Tibial artery (tissue), 4 donors: ENCODE data around the gene VPS13D.

Source experiments
- DNase-seq, 2 donors: peaks; one replicate each; pipeline ENCODE4 v3.0.0-alpha.2; 2019
- H3K27ac ChIP-seq, 2 donors: fragments of 200-600 bp; sonication (generic) in 1 of 2; 1 replicate in 1 of 2; 2 replicates in 1 of 2; pipeline ENCODE4 v1.5.1; 2018 to 2019; ENCODE audit warnings: mild to moderate bottlenecking in 1 of 2
- H3K27me3 ChIP-seq, 2 donors: fragments of 200-600 bp; sonication (generic) in 1 of 2; one replicate each; pipeline versions ENCODE4 v1.5.1 to v1.6.0; 2016 to 2019
- H3K36me3 ChIP-seq, 3 donors: fragments of 200-600 bp; sonication (generic) in 2 of 3; one replicate each; pipeline ENCODE4 v1.5.1; 2016 to 2019; ENCODE audit warnings: mild to moderate bottlenecking in 2 of 3
- H3K4me1 ChIP-seq, 4 donors: fragments of 200-600 bp; sonication (generic) in 2 of 4; 1 replicate in 3 of 4; 2 replicates in 1 of 4; pipeline ENCODE4 v1.5.1; 2016 to 2019
- H3K4me3 ChIP-seq, 2 donors: fragments of 200-600 bp; sonication (generic) in 1 of 2; 1 replicate in 1 of 2; 2 replicates in 1 of 2; pipeline ENCODE4 v1.5.1; 2018 to 2019; ENCODE audit warnings: mild to moderate bottlenecking in 2 of 2
- H3K9me3 ChIP-seq, 3 donors: fragments of 200-600 bp; sonication (generic) in 1 of 3; one replicate each; pipeline ENCODE4 v1.5.1; 2016 to 2019
- intact Hi-C: fragments of 100-400 bp; cut with DNase I; formaldehyde crosslinking; loops from one replicate; pipeline ENCODE4 v1.15.0; 2023; ENCODE audit warnings: low total_unique reads
- TF ChIP-seq, protein P1 (sequence below), 2 experiments: fragments of 200-600 bp in 1 of 2; fragments of 450-650 bp in 1 of 2; IDR thresholded peaks; one replicate each; pipeline ENCODE4 v1.5.1; 2017 to 2019; ENCODE audit warnings: antibody characterized with exemption in 2 of 2, mild to moderate bottlenecking in 1 of 2, moderate library complexity in 1 of 2

Gene VPS13D

GRCh38 chr1:12279728-12280464 is 50.1 kb downstream of the VPS13D start:
- H3K9me3 ChIP-seq = no peaks in the 10 kb centered on the region
- no peaks in the 10 kb centered on the region for H3K27me3 ChIP-seq
- no peaks in the 10 kb centered on the region for H3K4me1 ChIP-seq
- H3K27ac ChIP-seq = no peak overlapping the region
- intact Hi-C loops = loop anchor here (10.0 kb wide), 2 partner anchors 45 to 375 kb away; partner anchors contain the start of gene VPS13D
- TF ChIP-seq, protein P1, sequence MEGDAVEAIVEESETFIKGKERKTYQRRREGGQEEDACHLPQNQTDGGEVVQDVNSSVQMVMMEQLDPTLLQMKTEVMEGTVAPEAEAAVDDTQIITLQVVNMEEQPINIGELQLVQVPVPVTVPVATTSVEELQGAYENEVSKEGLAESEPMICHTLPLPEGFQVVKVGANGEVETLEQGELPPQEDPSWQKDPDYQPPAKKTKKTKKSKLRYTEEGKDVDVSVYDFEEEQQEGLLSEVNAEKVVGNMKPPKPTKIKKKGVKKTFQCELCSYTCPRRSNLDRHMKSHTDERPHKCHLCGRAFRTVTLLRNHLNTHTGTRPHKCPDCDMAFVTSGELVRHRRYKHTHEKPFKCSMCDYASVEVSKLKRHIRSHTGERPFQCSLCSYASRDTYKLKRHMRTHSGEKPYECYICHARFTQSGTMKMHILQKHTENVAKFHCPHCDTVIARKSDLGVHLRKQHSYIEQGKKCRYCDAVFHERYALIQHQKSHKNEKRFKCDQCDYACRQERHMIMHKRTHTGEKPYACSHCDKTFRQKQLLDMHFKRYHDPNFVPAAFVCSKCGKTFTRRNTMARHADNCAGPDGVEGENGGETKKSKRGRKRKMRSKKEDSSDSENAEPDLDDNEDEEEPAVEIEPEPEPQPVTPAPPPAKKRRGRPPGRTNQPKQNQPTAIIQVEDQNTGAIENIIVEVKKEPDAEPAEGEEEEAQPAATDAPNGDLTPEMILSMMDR (IDR thresholded peaks at IDR 0.05) = no peak
- peaks cover 74 to 89% (median 75%) of the 10 kb centered on the region in 3 donors for H3K36me3 ChIP-seq
- no peak overlapping the region for H3K4me3 ChIP-seq
- no peak for DNase-seq

- H3K36me3 ChIP-seq = peaks cover 59 to 87% (median 67%) of the 10 kb centered on the region in 3 donors
- intact Hi-C loops = loop anchor here (10.0 kb wide), 2 partner anchors 47 to 373 kb away; partner anchors contain the start of gene VPS13D
- TF ChIP-seq, protein P1 (IDR thresholded peaks at IDR 0.05) = no peak
Observed at GRCh38 chr1:12282142-12282541, 52.3 kb downstream of the VPS13D start.

DNA sequence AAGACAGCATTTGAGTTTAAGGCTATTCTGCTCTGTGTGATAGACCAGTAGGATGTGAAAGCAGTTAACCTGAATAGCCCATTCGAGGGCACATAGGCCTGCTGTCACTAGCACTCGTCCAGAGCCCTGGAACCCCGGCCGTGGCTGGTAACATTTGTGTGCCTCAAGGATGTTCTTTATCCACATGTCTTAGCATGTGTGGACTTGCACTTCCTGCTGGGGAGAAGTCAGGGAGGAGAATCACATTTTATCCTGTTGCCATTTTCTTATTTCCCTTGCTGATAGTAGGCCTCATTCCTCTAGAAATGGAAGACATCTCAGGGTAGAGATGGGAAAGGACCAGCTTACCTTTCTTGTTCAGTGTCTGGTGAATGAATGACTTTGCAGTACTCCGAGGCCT is 54.7 kb downstream of the VPS13D start:
- no peaks in the 10 kb centered on the region for H3K9me3 ChIP-seq
- no peaks in the 10 kb centered on the region for H3K4me1 ChIP-seq
- no peak overlapping the region for H3K27ac ChIP-seq
- TF ChIP-seq, protein P1 (IDR thresholded peaks at IDR 0.05) = no peak
- DNase-seq = no peak
- H3K4me3 ChIP-seq = no peak overlapping the region
- intact Hi-C loops = loop anchor here (10.0 kb wide), 2 partner anchors 50 to 370 kb away; partner anchors contain the start of gene VPS13D
- H3K36me3 ChIP-seq = peaks cover 45 to 82% (median 53%) of the 10 kb centered on the region in 3 donors
- H3K27me3 ChIP-seq = no peaks in the 10 kb centered on the region

More at GRCh38 chr1:12282142-12282541, 52.3 kb downstream of the VPS13D start:
- H3K27me3 ChIP-seq = no peaks in the 10 kb centered on the region
- no peak for DNase-seq
- H3K27ac ChIP-seq = no peak overlapping the region
- H3K4me1 ChIP-seq = no peaks in the 10 kb centered on the region
- H3K4me3 ChIP-seq = no peak overlapping the region
- H3K9me3 ChIP-seq = no peaks in the 10 kb centered on the region

GRCh38 chr1:12285496-12286143 is 55.8 kb downstream of the VPS13D start:
- intact Hi-C loops = loop anchor here (10.0 kb wide), 2 partner anchors 51 to 369 kb away; partner anchors contain the start of gene VPS13D
- DNase-seq = no peak
- TF ChIP-seq, protein P1 (IDR thresholded peaks at IDR 0.05) = no peak
- Histone ChIP-seq H3K27me3 (no peaks in the 10 kb centered on the region), H3K36me3 (peaks cover 46 to 81% (median 56%) of the 10 kb centered on the region in 3 donors), H3K4me3 (no peak overlapping the region), H3K9me3 (no peaks in the 10 kb centered on the region), H3K4me1 (no peaks in the 10 kb centered on the region), H3K27ac (no peak overlapping the region)

- H3K4me1 ChIP-seq = no peaks in the 10 kb centered on the region
- H3K9me3 ChIP-seq = no peaks in the 10 kb centered on the region
- no peaks in the 10 kb centered on the region for H3K27me3 ChIP-seq
- H3K4me3 ChIP-seq = no peak overlapping the region
- no peak overlapping the region for H3K27ac ChIP-seq
- TF ChIP-seq, protein P1 (IDR thresholded peaks at IDR 0.05) = no peak
- intact Hi-C loops = loop anchor here (10.0 kb wide), 2 partner anchors 53 to 367 kb away; partner anchors contain the start of gene VPS13D
- DNase-seq = no peak
- H3K36me3 ChIP-seq = peaks cover 45 to 87% (median 50%) of the 10 kb centered on the region in 3 donors
Observed at GRCh38 chr1:12287869-12288268, 58.0 kb downstream of the VPS13D start.
